Sciatic nerve (tissue), 2 donors: ENCODE data around the gene TREH. TPM values are rescaled to one million over a fixed set of nuclear protein-coding genes. Genes with fewer than 3 reads are reported as not detected.

Experiments used
- ATAC-seq: fragments of 200-7000 bp; cut with Tn5 transposase; one replicate; pipeline ENCODE4 v1.9.1; 2020; ENCODE audit warnings: mild to moderate bottlenecking, moderate library complexity
- DNase-seq: peaks from one replicate; pipeline ENCODE4 v3.0.0-alpha.2; 2020; ENCODE audit warnings: low spot score
- intact Hi-C: fragments of 100-400 bp; cut with DNase I; formaldehyde crosslinking; loops from one replicate; pipeline ENCODE4 v1.14.2; 2022
- total RNA-seq: library from RNA; stranded (reverse); fragmentation: NEBNext Ultra II Directional; extraction: Animal tissue kit (Norgen Biotek cat#: 25700); gene quantifications from one replicate; pipeline ENCODE4 v1.2.1, GENCODE V29; 2021
- donor health status: DM: no; HTN: no; CAD: no.
- donor health status: DM: no; HTN: no; CAD: no.

TREH gene
- total RNA-seq, 1 donor from 2014 or later, result not detected

DNA sequence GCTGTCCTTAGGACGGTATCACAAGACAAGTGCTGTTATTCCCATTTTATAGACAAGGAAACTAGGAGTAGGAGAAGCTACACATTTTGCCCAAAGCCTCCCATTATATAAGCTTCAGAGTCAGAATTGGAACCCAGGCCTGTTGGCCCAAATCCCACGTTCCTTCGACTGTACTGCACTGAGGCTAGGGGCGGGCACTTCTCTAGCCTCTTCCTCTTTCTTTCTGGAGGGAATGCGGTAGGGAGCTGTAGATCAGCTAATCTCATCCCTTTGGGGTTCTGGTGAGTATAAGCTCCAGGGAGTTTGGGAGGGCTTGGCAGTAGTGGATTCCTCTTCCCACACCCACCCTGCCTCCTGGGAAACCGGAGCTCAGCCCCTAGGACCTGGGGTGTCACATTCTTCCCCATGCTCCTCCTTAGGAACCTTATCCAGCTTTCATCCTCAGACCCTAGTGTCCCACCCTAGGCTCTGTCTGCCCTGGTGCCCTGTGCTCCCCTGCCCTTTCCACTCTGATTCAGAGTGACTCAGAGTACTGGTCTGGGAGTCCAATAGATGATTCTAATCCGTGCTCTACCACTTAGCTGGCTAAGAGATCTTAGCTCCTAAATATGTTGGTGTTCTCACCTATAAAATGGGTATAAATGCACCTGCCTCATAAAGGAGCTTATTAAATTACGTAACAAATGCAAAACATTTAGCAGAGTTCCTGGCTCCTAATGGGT is 42.7 kb downstream of the TREH start:
- intact Hi-C loops, result no loop called here
- DNase-seq, result no peak
- ATAC-seq, result no peak

DNA sequence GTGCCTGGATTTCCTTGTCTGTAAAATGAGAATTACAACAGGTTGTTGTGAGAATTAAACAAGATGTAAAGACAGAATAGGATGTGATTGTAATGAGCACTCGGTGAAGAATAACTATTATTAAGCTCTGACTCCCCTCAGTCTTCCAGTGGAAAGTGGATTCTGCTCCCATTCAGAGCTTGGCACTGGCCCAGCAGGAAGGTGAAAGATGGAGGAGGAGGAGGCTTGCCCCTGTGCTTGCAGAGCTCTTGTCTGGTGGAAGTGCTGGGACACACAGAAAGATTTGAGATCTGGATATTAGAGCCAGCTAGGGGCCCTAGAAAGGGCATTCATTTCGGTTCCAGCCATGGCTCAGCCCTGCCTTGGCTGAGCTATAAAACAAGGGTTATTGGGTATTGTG is 43.8 kb downstream of the TREH start:
- ATAC-seq (no peak), DNase-seq (no peak)
- intact Hi-C loops, result no loop called here

DNA sequence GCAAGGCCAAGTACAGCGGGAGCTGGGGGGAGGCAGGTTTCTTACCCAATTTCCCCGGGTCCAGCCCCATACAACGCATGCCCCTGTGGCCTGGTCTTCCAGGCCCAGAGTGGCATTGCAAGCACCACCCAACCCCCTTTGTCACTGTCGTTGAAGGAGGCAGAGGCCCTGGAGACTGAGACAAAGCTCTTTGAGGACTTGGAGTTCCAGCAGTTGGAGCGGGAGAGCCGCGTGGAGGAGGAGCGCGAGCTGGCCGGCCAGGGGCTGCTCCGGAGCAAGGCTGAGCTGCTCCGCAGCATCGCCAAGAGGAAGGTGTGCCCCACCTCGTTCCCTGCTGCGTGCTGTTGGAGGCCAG is 44.2 kb downstream of the TREH start:
- intact Hi-C loops, result no loop called here
- no peak for DNase-seq
- peak; percentile 35 for ATAC-seq

DNA sequence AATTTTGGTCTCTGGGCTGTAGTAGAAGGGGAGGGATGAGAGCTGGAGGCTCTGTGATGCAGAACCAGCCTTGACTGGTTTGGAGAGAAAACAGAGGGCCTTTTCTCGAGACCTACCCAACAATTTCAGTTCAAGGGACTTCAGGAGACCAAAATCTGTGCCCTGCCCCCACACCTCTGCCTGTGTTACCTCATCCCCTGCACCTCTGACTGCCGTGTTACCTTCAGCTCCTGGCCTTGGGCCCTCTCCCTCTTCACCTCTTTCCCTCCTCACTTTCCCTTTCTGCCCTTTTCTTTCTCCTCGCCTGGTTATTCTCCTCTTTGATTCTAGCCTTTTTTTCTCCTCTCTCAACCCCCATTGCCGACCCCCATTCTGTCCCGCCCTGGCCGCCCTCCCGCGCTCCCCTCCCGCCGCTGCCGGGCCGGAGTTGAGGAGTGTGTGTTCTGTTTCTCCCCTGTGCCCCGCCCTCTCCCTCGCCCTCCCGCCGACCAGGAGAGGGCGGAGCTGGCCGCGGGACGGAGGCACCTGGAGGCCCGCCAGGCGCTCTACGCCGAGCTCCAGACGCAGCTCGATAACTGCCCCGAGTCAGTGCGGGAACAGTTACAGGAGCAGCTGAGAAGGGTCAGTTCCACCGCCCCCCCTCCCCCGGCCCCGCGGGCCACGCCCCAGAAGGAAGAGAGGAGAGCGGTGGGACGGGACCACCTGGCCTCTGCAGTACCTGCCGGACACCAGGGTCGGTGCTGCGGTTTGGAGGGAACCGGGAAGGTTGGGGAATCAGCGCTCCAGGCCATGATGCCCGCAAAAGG is 44.8 kb downstream of the TREH start:
- ATAC-seq (peak; percentile 89), DNase-seq (peak; percentile 88)
- intact Hi-C loops, result no loop called here

DNA sequence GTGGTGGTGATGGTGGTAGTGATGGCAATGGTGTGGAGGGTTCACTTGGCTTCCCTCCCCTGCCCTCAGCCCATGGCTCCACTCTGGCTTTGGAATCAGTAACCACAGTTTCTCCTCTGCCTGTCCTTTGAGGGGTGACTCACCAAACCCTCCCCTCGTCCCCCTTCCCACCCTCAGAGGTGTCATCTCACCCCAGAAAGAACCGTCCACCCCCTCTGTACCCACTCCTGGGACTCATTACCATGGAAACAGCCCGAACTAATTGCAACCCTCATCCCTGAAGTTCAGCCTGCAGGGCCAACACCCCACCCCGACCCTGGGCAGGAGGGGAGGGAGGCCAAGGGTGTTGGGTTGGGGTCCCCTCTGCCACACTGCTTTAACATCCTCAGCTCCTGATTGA is 45.5 kb downstream of the TREH start:
- DNase-seq, result no peak
- ATAC-seq, result peak; percentile 33
- intact Hi-C loops, result no loop called here

DNA sequence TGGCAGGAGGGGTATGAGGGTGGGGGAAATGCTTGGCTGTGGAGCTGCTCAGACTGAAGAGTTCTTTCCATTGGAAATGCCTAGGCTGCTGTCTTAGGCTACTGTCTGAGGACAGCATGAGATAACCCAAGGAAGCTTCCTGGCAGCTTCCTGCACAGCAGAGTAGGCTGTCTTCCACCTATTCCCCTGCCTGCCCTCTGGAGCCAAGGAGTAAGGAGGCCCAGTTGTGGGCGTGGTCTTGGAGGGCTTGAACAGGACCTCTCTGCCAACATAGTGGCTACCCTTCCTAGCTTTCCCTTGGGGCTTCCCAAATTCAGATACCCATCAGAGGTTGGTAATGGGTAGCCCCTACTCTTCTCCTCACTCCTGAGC is 46.1 kb downstream of the TREH start:
- ATAC-seq, result peak; percentile 4
- intact Hi-C loops, result no loop called here

DNA sequence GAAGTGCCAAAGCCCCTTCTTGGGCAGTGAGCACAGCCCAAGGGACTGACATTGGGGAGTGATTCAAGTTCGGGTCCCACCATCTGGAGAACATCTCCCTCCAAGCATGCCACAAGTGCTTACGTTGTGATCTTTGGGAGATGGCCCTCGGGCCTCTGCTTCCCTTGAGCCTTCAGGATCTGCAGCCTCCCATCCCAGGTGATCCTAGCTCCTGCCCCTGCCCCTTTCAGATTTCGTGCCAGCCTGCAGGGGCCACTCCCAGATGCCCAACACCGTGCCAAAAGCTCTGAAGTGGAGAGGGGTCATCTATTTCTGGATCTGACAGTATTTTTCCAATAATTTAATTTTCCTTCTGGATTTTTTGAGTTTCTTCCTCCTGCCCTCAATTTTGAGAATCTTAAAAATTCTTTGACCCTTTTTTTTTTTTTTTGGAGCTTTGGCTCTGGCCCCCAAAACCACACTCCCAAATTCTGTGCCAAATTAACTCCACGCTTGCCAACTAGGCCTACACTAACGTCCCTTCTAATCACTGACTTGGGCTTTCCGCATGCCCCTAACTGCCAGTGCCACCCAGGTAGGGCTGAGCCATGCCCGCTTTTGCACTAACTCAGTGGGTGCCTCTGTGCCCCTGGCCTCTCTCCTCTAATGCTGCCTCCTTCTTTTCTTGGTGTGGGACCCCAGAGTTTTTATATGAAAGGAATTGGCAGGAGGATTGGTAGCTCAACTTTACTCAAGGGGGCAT is 46.7 kb downstream of the TREH start:
- DNase-seq, result no peak
- intact Hi-C loops, result no loop called here
- ATAC-seq, result no peak

More for the DNA sequence above, 46.1 kb downstream of the TREH start:
- no peak for DNase-seq

DNA sequence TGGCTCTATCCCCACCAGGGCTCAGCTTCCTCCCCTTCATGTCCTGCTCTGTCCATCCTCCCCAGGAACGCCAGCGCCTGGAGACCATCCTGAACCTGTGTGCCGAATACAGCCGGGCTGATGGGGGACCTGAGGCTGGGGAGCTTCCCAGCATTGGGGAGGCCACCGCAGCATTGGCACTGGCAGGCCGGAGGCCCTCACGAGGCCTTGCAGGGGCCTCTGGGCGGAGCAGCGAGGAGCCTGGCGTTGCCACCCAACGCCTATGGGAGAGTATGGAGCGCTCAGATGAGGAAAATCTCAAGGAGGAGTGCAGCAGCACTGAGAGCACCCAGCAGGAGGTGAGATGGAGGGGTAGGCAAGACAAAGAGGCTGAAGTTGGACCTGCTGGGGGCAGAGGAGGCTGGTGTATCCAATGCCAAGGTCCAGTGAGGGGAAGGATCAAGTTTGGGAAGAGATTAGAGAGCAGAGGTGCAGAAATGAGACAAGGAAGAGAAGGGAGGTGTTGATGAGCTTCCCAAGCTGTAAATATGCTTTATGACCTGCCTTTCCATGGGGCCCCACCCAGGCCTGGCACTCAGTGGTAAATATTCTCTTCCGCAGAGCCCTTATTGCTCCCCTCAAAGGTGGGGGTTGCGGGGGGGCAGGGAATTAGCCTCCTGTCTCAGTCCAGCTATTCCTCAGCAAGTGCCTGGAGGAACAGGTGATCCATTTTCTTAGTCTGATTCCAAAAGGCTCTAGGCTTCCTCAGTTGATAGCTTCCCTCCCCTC is 48.1 kb downstream of the TREH start:
- intact Hi-C loops, result no loop called here

DNA sequence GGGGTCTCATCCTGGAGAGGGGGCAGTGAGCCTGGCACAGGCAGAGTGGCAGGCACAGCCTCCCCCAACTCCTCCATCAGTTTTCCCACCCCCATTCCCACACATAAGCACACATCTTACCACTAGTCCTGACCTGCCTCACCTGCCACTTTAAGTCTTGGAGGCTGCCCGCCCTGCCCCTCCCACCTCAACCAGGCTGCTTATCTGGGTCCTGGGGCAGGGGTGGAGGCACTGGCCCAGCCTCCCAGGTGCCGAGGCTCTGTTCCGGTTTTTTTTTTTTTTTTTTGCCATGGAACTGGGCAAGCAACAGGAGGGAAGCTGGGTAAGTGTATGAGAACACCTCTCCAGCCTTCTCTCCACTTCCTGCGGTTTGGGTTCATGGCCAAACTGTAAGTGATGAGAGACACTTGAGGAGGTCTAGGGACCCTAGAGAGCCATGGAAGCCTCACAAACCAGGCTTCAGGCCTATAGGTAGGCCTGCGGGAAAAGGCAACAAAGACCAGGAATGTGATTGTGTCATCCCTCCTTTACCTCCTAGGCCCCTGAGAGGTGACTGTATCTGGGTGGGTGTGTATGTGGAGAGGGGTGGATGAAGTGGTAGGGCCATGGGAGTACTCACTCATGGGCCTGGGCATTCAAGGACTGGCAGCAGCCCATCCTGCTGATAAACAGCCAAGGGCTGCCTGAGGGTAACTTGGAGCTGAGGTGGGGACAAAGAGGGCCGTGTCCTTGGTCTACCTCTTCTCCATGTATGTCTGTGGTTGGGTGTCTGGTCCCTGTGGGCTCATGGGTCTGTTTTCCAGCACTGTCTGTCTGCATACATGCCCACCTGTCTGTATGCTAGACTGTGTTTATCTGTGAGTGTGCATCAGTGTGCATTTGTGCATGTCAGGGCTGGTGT is 49.4 kb downstream of the TREH start:
- intact Hi-C loops, result no loop called here
- no peak for ATAC-seq

More for the DNA sequence above, 48.1 kb downstream of the TREH start:
- ATAC-seq (no peak), DNase-seq (no peak)

DNA sequence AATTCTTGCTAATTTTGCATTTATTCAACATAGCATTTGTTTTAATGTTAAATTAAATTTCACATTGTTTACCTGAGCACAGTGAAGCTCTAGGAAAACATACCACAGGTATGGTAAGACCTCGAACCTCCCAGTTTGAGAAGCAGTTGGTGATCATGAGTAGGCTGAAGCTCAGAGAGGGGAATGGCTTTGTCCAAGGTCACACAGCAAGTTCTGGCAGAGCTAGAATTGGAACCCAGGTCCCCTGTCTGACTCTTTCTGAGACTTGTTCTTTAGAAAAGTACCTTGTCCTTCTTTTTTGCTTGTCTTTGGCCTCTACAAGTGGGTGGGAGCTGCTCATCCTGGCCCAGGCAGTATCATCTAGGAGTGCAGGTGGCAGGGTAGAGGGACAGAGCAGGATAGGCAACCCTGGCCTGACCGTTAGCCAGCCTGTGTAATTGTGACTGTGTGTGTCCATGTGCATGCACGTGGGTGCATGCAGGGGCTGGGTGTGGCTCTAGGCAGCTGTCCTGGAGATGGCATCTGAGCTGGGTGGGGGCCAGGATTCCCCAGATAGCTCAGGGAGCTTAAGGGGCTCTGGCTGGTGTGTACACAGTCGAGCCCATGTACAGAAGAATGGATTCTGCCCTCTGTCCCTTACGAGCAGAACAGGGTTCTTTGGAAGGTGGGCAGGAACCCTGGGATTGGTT is 50.4 kb downstream of the TREH start:
- DNase-seq (no peak), ATAC-seq (no peak)
- intact Hi-C loops, result no loop called here

More for the DNA sequence above, 49.4 kb downstream of the TREH start:
- DNase-seq, result no peak

DNA sequence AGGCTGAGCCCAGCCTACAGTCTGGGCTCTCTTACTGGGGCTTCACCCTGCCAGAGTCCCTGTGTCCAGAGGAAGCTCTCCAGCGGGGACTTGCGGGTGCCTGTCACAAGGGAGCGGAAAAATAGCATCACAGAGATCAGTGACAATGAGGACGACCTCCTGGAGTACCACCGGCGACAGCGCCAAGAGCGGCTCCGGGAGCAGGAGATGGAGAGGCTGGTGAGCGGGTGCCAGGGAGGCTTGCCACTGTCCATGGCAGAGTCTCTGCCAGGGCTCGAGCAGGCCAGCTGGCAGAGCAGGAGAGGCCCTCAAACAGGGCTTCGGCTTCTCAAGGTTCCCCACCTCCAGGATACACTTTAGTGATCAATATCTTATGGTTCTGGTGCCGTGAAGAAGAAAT is 51.0 kb downstream of the TREH start:
- ATAC-seq, result no peak

DNA sequence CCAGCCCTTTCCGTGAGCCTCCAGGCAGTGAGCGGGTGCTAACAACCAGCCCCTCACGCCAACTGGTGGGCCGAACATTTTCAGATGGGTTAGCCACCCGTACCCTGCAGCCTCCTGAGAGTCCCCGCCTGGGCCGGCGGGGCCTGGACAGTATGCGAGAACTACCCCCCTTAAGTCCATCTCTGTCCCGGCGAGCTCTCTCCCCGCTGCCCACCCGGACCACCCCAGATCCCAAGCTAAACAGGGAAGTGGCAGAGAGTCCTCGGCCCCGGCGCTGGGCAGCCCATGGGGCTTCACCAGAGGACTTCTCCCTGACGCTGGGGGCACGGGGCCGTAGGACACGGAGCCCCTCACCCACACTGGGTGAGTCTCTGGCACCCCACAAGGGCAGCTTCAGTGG is 51.4 kb downstream of the TREH start:
- intact Hi-C loops, result no loop called here
- DNase-seq (no peak), ATAC-seq (no peak)

More for the DNA sequence above, 51.0 kb downstream of the TREH start:
- no peak for DNase-seq
- intact Hi-C loops, result no loop called here

DNA sequence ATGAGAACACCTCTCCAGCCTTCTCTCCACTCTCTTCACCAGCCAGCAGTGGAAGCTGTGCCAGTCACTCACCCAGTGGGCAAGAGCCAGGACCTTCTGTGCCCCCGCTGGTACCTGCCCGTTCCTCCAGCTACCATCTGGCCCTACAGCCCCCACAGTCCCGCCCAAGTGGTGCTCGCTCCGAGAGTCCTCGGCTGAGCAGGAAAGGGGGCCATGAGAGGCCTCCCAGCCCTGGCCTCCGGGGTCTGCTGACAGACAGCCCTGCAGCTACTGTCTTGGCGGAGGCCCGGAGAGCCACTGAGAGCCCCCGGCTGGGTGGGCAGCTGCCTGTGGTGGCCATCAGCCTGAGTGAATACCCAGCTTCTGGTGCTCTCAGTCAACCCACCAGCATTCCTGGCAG is 51.9 kb downstream of the TREH start:
- DNase-seq (no peak), ATAC-seq (no peak)
- intact Hi-C loops, result no loop called here

DNA sequence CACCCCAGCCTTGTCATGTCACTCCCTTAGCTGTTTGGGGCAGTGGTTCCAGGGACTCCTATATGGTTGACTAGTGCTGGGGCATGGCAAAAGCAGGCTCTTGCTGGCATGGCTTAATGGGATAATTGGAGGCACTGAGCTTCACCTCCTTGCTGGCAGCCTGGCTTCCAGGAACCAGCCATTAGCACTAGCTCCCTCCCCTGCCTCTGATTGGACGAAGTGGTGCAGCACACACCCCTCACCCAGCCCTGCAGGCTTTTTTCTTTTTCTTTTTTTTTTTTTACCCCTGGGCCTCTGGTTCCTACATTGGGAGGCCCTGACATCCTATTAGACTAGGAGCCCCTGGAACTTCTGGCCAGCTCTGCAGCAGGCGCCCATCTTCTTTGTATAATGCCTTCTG is 53.5 kb downstream of the TREH start:
- DNase-seq (no peak), ATAC-seq (no peak)
- intact Hi-C loops, result no loop called here

DNA sequence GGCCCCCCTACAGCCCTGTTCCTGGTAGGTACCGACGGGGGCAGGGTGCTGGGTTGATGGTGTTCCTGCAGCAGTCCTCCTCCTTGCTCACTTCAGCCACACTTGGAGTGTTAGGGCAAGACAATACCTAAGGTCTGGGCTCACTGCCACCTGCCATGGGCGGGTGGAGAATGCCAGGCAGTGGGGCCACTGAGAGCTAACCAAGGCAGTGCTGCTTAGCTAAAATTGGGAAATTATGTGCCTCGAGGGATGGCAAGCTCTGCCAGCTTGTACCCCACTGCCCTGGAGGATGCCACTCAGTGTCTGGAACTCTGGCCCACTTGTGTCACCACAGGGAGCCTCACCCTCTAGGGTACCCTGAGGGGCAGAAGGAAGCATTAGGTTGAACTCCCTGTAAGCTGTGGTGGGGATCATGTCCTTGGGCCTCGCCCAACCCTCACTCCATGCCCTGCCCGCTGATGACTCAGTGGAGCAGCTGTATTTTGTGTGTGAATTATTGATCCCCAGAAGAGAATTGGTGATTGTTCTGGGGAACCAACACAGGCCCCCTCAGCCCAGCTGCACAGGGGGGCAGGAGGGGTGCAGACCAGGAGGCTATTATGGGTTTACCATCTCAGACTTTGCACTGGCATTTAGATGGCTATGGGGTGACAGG is 54.3 kb downstream of the TREH start:
- intact Hi-C loops, result no loop called here
- DNase-seq (no peak), ATAC-seq (no peak)

DNA sequence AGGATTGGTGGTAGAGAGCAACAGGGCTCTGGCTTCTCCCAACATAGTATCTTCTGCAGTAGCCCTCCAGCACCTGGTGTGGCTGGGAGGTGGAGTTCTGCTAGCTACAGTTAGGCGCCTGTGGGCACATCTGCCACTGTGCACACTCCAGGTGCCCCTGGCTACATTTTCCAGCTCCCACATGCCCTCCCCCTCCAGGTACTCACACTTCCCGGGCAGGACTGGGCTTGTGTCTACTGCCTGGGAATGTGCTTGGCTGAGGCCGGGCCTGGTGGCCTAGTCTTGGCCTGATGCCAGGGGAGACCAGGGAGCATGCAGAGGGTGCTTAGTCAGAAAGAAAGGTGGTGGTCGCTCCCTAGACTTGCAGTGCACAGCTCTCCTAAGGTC is 56.2 kb downstream of the TREH start:
- ATAC-seq (no peak), DNase-seq (no peak)
- intact Hi-C loops, result no loop called here
